K562 (cell line): ENCODE results near the gene NAGPA.

Source experiments
- CHD2 ChIP-seq: IDR thresholded peaks from 2 replicates; pipeline ENCODE4 v1.6.1; 2011; ENCODE audit warnings: low read depth, low read length
- CREM ChIP-seq: IDR thresholded peaks from 2 replicates; pipeline ENCODE4 v1.6.1; 2014; ENCODE audit warnings: antibody characterized with exemption, low read depth
- NR4A1 ChIP-seq, 2 experiments: fragments of 250-450 bp in 1 of 2; fragments of 450-650 bp in 1 of 2; sonication (Bioruptor Pico) in 1 of 2; IDR thresholded peaks; 2 replicates each; pipeline versions ENCODE4 v1.4.0 to v1.6.1; 2016 to 2020; ENCODE audit warnings: mild to moderate bottlenecking in 2 of 2, missing compliant biosample characterization in 1 of 2, missing genetic modification characterization in 1 of 2, moderate library complexity in 1 of 2
- RCOR1 ChIP-seq, 2 experiments: IDR thresholded peaks; 2 replicates each; pipeline ENCODE4 v1.6.1; 2012; ENCODE audit warnings: low read depth in 2 of 2, low read length in 2 of 2, borderline replicate concordance in 1 of 2, improper control_type of control experiment in 1 of 2
- ZNF217 ChIP-seq: sonication (generic); formaldehyde crosslinking; IDR thresholded peaks from 2 replicates; pipeline ENCODE4 v1.8.0; 2022; ENCODE audit warnings: mild to moderate bottlenecking, missing genetic modification reagents
- ZNF274 ChIP-seq: IDR thresholded peaks from 2 replicates; pipeline ENCODE4 v1.6.1; 2011; ENCODE audit warnings: low read depth, mild to moderate bottlenecking, low read length, moderate library complexity, borderline replicate concordance

GRCh38 chr16:5033256-5034166 is at the start of gene NAGPA:
- TF ChIP-seq CREM (0 out of 2 replicates have a peak, but pooled peaks have one; percentile 34), ZNF217 (CRISPR knock-in tag) (no peak), ZNF274 (no peak), RCOR1 (IDR thresholded peaks at IDR 0.05; ENCODE audit: borderline replicate concordance in 1 of 2, low read depth in 2 of 2, low read length in 2 of 2) (peak in 1 of 2 experiments; percentile 54; a peak in 1 of 4 replicates), CHD2 (no peak), NR4A1 (CRISPR knock-in tag; IDR thresholded peaks at IDR 0.05) (no peak), NR4A1 (tag; IDR thresholded peaks at IDR 0.05) (no peak)
